ENCODE results near the gene PATL2.

Gene PATL2

GRCh38 chr15:44666210-44667038 is 44.7 kb downstream of the PATL2 start:
- Histone ChIP-seq H3K27me3 (ENCODE audit: control insufficient read depth in 3 of 3, insufficient read depth in 3 of 3, low read depth in 1 of 3, low read length in 3 of 3) (peaks cover 0 to 14% (median 0%) of the 10 kb centered on the region in 3 experiments), H2BK15ac (ENCODE audit: low read length) (no peak overlapping the region), H3K27ac (replicated peaks; ENCODE audit: low read length) (no peak overlapping the region), H4K8ac (ENCODE audit: low read depth, low read length) (no peak overlapping the region), H3K79me1 (ENCODE audit: low read depth, low read length) (peaks cover 2% of the 10 kb centered on the region), H3K4me1 (ENCODE audit: control insufficient read depth in 2 of 2, insufficient read depth in 1 of 2, low read depth in 1 of 2, low read length in 2 of 2) (peaks cover 1 to 5% of the 10 kb centered on the region in 2 donors), H3K9me3 (replicated peaks in 1 of 2; ENCODE audit: control insufficient read depth in 2 of 2, insufficient read depth in 1 of 2, low read depth in 1 of 2, low read length in 2 of 2) (no peaks in the 10 kb centered on the region), H2BK120ac (ENCODE audit: low read depth, low read length) (no peak overlapping the region), H3K9ac (ENCODE audit: low read depth, low read length, poor library complexity) (no peak overlapping the region), H3K4me3 (ENCODE audit: low read length in 2 of 2) (no peak overlapping the region), H2AK5ac (ENCODE audit: low read depth, low read length) (no peak overlapping the region), H3K14ac (ENCODE audit: low read length) (no peak overlapping the region), H3K4me2 (ENCODE audit: insufficient read depth, low read length, poor library complexity, severe bottlenecking) (no peak overlapping the region), H4K91ac (ENCODE audit: low read depth, low read length, poor library complexity) (no peak overlapping the region), H2AFZ (ENCODE audit: low read length) (peak overlapping the region; percentile 33), H3K23ac (ENCODE audit: low read depth, low read length, poor library complexity) (no peak overlapping the region), H2BK12ac (ENCODE audit: low read length) (no peak overlapping the region), H3K4ac (ENCODE audit: low read length) (no peak overlapping the region), H2BK5ac (ENCODE audit: low read length) (no peak overlapping the region), H3K36me3 (replicated peaks in 1 of 2; ENCODE audit: control insufficient read depth in 2 of 2, insufficient read depth in 2 of 2, low read length in 2 of 2) (no peaks in the 10 kb centered on the region), H3K18ac (ENCODE audit: low read length) (no peak overlapping the region)
- DNase-seq (ENCODE audit: low spot score): no peak
- no CpG with 5 or more reads among the region's 5 CpGs for WGBS, 2 donors (ENCODE audit: extremely low coverage in 2 of 2, insufficient read length in 2 of 2, insufficient replicate concordance in 1 of 2)

DNA sequence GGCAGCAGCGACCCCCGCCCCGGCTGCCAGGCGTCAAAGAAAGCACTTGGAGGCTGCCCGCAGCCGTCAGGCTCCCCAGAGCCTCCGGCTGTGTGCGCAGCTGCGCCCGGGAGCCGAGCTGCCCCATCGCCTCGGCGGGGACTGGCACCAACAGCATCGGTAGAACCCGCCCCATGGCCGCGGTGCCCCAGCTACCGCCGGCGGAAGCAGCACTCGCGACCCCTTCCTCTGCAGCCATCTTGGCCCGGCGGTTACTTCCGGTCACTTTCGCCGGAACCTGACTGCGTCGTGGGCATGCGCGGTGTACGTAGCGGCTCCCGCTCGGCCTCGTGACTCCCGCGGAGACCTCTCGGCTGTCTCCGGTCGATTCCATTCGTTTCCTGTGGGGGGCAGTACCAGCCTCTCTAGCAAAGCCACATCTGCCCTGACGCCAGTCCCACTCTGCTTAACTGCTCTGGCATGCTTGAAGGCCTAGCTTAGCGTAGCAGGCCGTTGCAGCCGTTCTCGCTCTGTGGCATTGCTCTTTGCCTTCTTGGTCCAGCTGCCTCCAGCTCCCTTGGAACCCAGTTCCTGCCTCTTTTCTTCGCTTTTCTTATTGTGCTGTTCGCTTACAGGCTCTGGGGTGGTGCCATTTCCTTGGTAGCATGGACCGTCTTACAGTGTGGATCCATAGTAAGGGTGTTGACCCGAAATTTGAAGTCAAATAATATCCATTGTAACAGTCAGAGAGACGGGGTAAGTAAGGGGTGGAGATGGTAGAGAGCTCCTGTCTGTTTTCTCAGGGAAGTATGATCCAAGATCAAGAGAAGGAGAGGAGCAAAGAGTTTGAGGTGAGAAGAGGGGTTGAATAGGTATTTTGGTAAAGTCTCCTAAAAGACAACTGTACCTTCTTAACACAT is 47.5 kb downstream of the PATL2 start, which contains the start of gene SPG11:
Gene SPG11, minus strand, starts transcription at position 253 of the 899 bp plus-strand sequence. Its CDS starts 15 bp downstream, at position 238.
- DNase-seq (ENCODE audit: low spot score): peak; percentile 95
- peak within 1 kb of the TSS; percentile 56 for H3K23ac ChIP-seq (ENCODE audit: low read depth, low read length, poor library complexity)
- peak within 1 kb of the TSS; percentile 94 for H2AFZ ChIP-seq (ENCODE audit: low read length)
- no CpG with 5 or more reads among the region's 53 CpGs for WGBS, 2 donors (ENCODE audit: extremely low coverage in 2 of 2, insufficient read length in 2 of 2, insufficient replicate concordance in 1 of 2)
- no peak within 1 kb of the TSS for H2BK12ac ChIP-seq (ENCODE audit: low read length)
- H3K27ac ChIP-seq (replicated peaks; ENCODE audit: low read length): peak within 1 kb of the TSS; percentile 58
- peak within 1 kb of the TSS; percentile 94 for H3K18ac ChIP-seq (ENCODE audit: low read length)
- H2BK120ac ChIP-seq (ENCODE audit: low read depth, low read length): no peak within 1 kb of the TSS
- H4K8ac ChIP-seq (ENCODE audit: low read depth, low read length): no peak within 1 kb of the TSS
- H3K14ac ChIP-seq (ENCODE audit: low read length): peak within 1 kb of the TSS; percentile 73
- H3K27me3 ChIP-seq (ENCODE audit: control insufficient read depth in 3 of 3, insufficient read depth in 3 of 3, low read depth in 1 of 3, low read length in 3 of 3): peaks cover 0 to 5% (median 0%) of the 10 kb centered on the region in 3 experiments
- H3K79me1 ChIP-seq (ENCODE audit: low read depth, low read length): peaks cover 2% of the 10 kb centered on the region
- no peak within 1 kb of the TSS for H2BK5ac ChIP-seq (ENCODE audit: low read length)
- no peaks in the 10 kb centered on the region for H3K9me3 ChIP-seq (replicated peaks in 1 of 2; ENCODE audit: control insufficient read depth in 2 of 2, insufficient read depth in 1 of 2, low read depth in 1 of 2, low read length in 2 of 2)
- peak within 1 kb of the TSS; percentile 81 for H3K4me2 ChIP-seq (ENCODE audit: insufficient read depth, low read length, poor library complexity, severe bottlenecking)
- peak within 1 kb of the TSS; percentile 86 to 96 for H3K4me3 ChIP-seq (ENCODE audit: low read length in 2 of 2)
- H3K36me3 ChIP-seq (replicated peaks in 1 of 2; ENCODE audit: control insufficient read depth in 2 of 2, insufficient read depth in 2 of 2, low read length in 2 of 2): peaks cover 0 to 18% of the 10 kb centered on the region in 2 donors
- no peak within 1 kb of the TSS for H4K91ac ChIP-seq (ENCODE audit: low read depth, low read length, poor library complexity)
- H3K4me1 ChIP-seq (ENCODE audit: control insufficient read depth in 2 of 2, insufficient read depth in 1 of 2, low read depth in 1 of 2, low read length in 2 of 2): peaks cover 1 to 5% of the 10 kb centered on the region in 2 donors
- H2AK5ac ChIP-seq (ENCODE audit: low read depth, low read length): no peak within 1 kb of the TSS
- H3K4ac ChIP-seq (ENCODE audit: low read length): no peak within 1 kb of the TSS
- no peak within 1 kb of the TSS for H2BK15ac ChIP-seq (ENCODE audit: low read length)
- H3K9ac ChIP-seq (ENCODE audit: low read depth, low read length, poor library complexity): peak within 1 kb of the TSS; percentile 94

DNA sequence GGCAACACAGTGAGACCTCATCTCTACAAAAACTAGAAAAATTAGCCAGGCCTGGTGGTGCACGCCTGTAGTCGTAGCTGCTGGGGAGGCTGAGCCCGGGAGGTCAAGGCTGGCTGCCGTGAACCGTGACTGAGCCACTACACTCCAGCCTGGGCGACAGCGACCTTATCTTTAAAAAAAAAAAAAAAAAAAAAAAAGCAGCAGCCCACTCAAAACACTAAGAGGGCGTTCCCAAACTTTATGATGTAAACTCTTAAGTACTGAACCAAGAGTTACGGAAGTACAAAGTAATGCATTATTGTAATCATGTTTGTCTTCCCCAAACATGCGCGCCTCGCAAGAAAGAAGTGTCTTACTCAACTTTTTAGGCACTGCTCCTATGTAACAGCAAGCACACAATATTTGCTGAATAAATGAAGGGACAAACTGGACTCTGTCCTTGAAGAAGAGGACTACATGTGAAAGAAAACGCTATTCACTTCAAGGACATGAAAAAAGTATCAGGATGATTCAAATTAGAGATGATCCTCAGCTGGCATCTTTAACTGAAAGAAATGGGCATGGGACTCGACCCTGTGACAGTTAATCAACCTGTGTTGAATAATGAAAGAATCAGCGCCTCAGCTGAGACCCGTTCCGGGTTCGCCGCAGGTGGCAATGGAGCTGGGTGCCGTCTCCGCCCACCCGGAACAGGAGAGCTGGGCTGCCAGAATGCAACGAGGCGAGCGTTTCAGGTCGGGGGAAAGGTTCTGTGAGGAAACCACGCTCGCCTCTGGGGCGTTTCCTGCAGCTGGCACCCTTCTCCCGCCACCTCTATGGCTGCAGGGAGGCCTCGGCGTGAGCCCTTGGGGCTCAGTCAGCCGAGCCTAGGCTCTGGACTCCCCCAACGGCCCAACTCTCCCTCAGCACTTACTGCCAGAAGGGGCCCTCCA is 48.4 kb downstream of the PATL2 start:
- no peak overlapping the region for H2BK15ac ChIP-seq (ENCODE audit: low read length)
- no CpG with 5 or more reads among the region's 34 CpGs for WGBS, 2 donors (ENCODE audit: extremely low coverage in 2 of 2, insufficient read length in 2 of 2, insufficient replicate concordance in 1 of 2)
- no peaks in the 10 kb centered on the region for H3K9me3 ChIP-seq (replicated peaks in 1 of 2; ENCODE audit: control insufficient read depth in 2 of 2, insufficient read depth in 1 of 2, low read depth in 1 of 2, low read length in 2 of 2)
- no peak overlapping the region for H2BK120ac ChIP-seq (ENCODE audit: low read depth, low read length)
- H4K91ac ChIP-seq (ENCODE audit: low read depth, low read length, poor library complexity): no peak overlapping the region
- H3K14ac ChIP-seq (ENCODE audit: low read length): peak overlapping the region; percentile 73
- H2AFZ ChIP-seq (ENCODE audit: low read length): peak overlapping the region; percentile 94
- peak overlapping the region; percentile 94 for H3K9ac ChIP-seq (ENCODE audit: low read depth, low read length, poor library complexity)
- no peak for DNase-seq (ENCODE audit: low spot score)
- H3K27me3 ChIP-seq (ENCODE audit: control insufficient read depth in 3 of 3, insufficient read depth in 3 of 3, low read depth in 1 of 3, low read length in 3 of 3): peaks cover 0 to 5% (median 0%) of the 10 kb centered on the region in 3 experiments
- peaks cover 0 to 26% of the 10 kb centered on the region in 2 donors for H3K36me3 ChIP-seq (replicated peaks in 1 of 2; ENCODE audit: control insufficient read depth in 2 of 2, insufficient read depth in 2 of 2, low read length in 2 of 2)
- no peak overlapping the region for H2BK5ac ChIP-seq (ENCODE audit: low read length)
- no peak overlapping the region for H2BK12ac ChIP-seq (ENCODE audit: low read length)
- no peak overlapping the region for H2AK5ac ChIP-seq (ENCODE audit: low read depth, low read length)
- H3K4ac ChIP-seq (ENCODE audit: low read length): no peak overlapping the region
- H3K27ac ChIP-seq (replicated peaks; ENCODE audit: low read length): peak overlapping the region; percentile 58
- peak overlapping the region; percentile 86 to 96 for H3K4me3 ChIP-seq (ENCODE audit: low read length in 2 of 2)
- H3K4me2 ChIP-seq (ENCODE audit: insufficient read depth, low read length, poor library complexity, severe bottlenecking): peak overlapping the region; percentile 81
- H3K18ac ChIP-seq (ENCODE audit: low read length): peak overlapping the region; percentile 94
- H3K4me1 ChIP-seq (ENCODE audit: control insufficient read depth in 2 of 2, insufficient read depth in 1 of 2, low read depth in 1 of 2, low read length in 2 of 2): peaks cover 1 to 5% of the 10 kb centered on the region in 2 donors
- H3K23ac ChIP-seq (ENCODE audit: low read depth, low read length, poor library complexity): peak overlapping the region; percentile 56
- peak overlapping the region; percentile 49 for H4K8ac ChIP-seq (ENCODE audit: low read depth, low read length)
- peaks cover 2% of the 10 kb centered on the region for H3K79me1 ChIP-seq (ENCODE audit: low read depth, low read length)

All from neuronal stem cell (in vitro differentiated cells).